Activated T-helper 1 cell treated with anti-CD3 and anti-CD28 coated beads, Interleukin-12 subunit alpha, Interleukin-12 subunit beta, Interleukin-2, Interleukin-4 antibody, amounts not matched to agents 30 ng/mL and 10 ng/mL and 1 ng/mL, durations not matched to agents 14 hours and 24 hours and 36 hours (primary cell): ENCODE data around the gene NUP188. TPM values are rescaled to one million over a fixed set of nuclear protein-coding genes. Genes with fewer than 3 reads are reported as not detected.
"Not testable (repeated sequence)": the region's sequence is repeated elsewhere in the genome, so short reads cannot be mapped to it uniquely, and the experiment has no call there.

Source experiments
- DNase-seq: peaks from one replicate; pipeline ENCODE4 v3.0.0; 2021; ENCODE audit warnings: low spot score
- H3K27ac Mint-ChIP-seq: one replicate; pipeline ENCODE4 v1.8.0; 2021; ENCODE audit warnings: mild to moderate bottlenecking, mixed read lengths
- H3K27me3 Mint-ChIP-seq: one replicate; pipeline ENCODE4 v1.8.0; 2022; ENCODE audit warnings: mild to moderate bottlenecking, moderate library complexity, mixed read lengths; ENCODE audit not compliant: insufficient read depth
- H3K36me3 Mint-ChIP-seq: one replicate; pipeline ENCODE4 v1.8.0; 2021; ENCODE audit warnings: low read depth, mixed read lengths
- H3K4me1 Mint-ChIP-seq: one replicate; pipeline ENCODE4 v1.8.0; 2021; ENCODE audit warnings: low read depth, mixed read lengths
- H3K4me3 Mint-ChIP-seq: one replicate; pipeline ENCODE4 v1.8.0; 2021; ENCODE audit warnings: mild to moderate bottlenecking, moderate library complexity, mixed read lengths
- H3K9me3 Mint-ChIP-seq: one replicate; pipeline ENCODE4 v1.8.0; 2021; ENCODE audit warnings: mixed read lengths
- intact Hi-C: fragments of 100-400 bp; cut with micrococcal nuclease; formaldehyde crosslinking; loops from one replicate; pipeline ENCODE4 v1.15.1; 2024
- total RNA-seq: library from RNA; stranded (reverse); gene quantifications from 2 replicates; pipeline ENCODE4 v1.2.3, GENCODE V29; 2022

Gene NUP188
- total RNA-seq, 1 donor from 2014 or later, result 158 TPM

- H3K4me3 Mint-ChIP-seq, result no peak overlapping the region
- H3K27ac Mint-ChIP-seq, result no peak overlapping the region
- no peaks in the 10 kb centered on the region for H3K4me1 Mint-ChIP-seq
- no peaks in the 10 kb centered on the region for H3K9me3 Mint-ChIP-seq
- no peaks in the 10 kb centered on the region for H3K27me3 Mint-ChIP-seq
- H3K36me3 Mint-ChIP-seq, result peaks cover under 1% of the 10 kb centered on the region
- intact Hi-C loops, result loop anchor here (10.0 kb wide), 1 partner anchor 216 kb away; the partner anchor contains the start of gene ZDHHC12
- DNase-seq, result no peak
Observed at GRCh38 chr9:128940271-128940921, 7.1 kb upstream of the NUP188 start.

GRCh38 chr9:128940946-128941755 lies 6.3 kb upstream of the NUP188 start:
- no peak overlapping the region for H3K27ac Mint-ChIP-seq
- no peak overlapping the region for H3K4me3 Mint-ChIP-seq
- intact Hi-C loops, result loop anchor here (10.0 kb wide), 1 partner anchor 216 kb away; the partner anchor contains the start of gene ZDHHC12
- no peaks in the 10 kb centered on the region for H3K9me3 Mint-ChIP-seq
- H3K36me3 Mint-ChIP-seq, result peaks cover 8% of the 10 kb centered on the region
- DNase-seq, result no peak
- no peaks in the 10 kb centered on the region for H3K27me3 Mint-ChIP-seq
- peaks cover 7% of the 10 kb centered on the region for H3K4me1 Mint-ChIP-seq

- Mint-ChIP-seq H3K9me3 (no peaks in the 10 kb centered on the region), H3K27me3 (no peaks in the 10 kb centered on the region), H3K27ac (no peak overlapping the region), H3K36me3 (peaks cover 13% of the 10 kb centered on the region), H3K4me1 (peaks cover 23% of the 10 kb centered on the region), H3K4me3 (no peak overlapping the region)
- DNase-seq, result no peak
- intact Hi-C loops, result loop anchor here (10.0 kb wide), 1 partner anchor 219 kb away; the partner anchor contains the start of gene ZDHHC12
Observed at GRCh38 chr9:128943832-128944620, 3.5 kb upstream of the NUP188 start.

GRCh38 chr9:128944966-128945365 lies 2.5 kb upstream of the NUP188 start:
- H3K9me3 Mint-ChIP-seq, H3K4me3 Mint-ChIP-seq, DNase-seq, H3K27me3 Mint-ChIP-seq, H3K27ac Mint-ChIP-seq: not testable (repeated sequence)
- peaks cover 23% of the 10 kb centered on the region for H3K4me1 Mint-ChIP-seq
- H3K36me3 Mint-ChIP-seq, result peaks cover 13% of the 10 kb centered on the region
- intact Hi-C loops, result loop anchor here (5.0 to 10.0 kb wide), 3 partner anchors 220 to 393 kb away; partner anchors contain the start of genes PKN3, SPTAN1 and ZDHHC12

- H3K4me3 Mint-ChIP-seq, result peak overlapping the region; percentile 98
- no peak for DNase-seq
- no peaks in the 10 kb centered on the region for H3K27me3 Mint-ChIP-seq
- H3K9me3 Mint-ChIP-seq, result no peaks in the 10 kb centered on the region
- intact Hi-C loops, result loop anchor here (2.0 to 10.0 kb wide), 5 partner anchors 135 to 394 kb away; partner anchors contain the start of genes DOLPP1, PKN3, SPTAN1 and ZDHHC12
- H3K4me1 Mint-ChIP-seq, result peaks cover 28% of the 10 kb centered on the region
- peak overlapping the region; percentile 99 for H3K27ac Mint-ChIP-seq
- H3K36me3 Mint-ChIP-seq, result peaks cover 15% of the 10 kb centered on the region
Observed at GRCh38 chr9:128945798-128946501, 1.5 kb upstream of the NUP188 start.

- Mint-ChIP-seq H3K9me3 (no peaks in the 10 kb centered on the region), H3K4me3 (peak overlapping the region; percentile 98), H3K4me1 (peaks cover 36% of the 10 kb centered on the region), H3K27me3 (no peaks in the 10 kb centered on the region), H3K27ac (peak overlapping the region; percentile 99), H3K36me3 (peaks cover 17% of the 10 kb centered on the region)
- intact Hi-C loops, result loop anchor here (1.0 to 10.0 kb wide), 13 partner anchors 44 to 490 kb away; partner anchors contain the start of genes CRAT, DOLPP1, ENDOG and LRRC8A
- DNase-seq, result peak; percentile 12
Observed at GRCh38 chr9:128946571-128947276, 775 bp upstream of the NUP188 start.

- Mint-ChIP-seq H3K9me3 (no peaks in the 10 kb centered on the region), H3K27me3 (no peaks in the 10 kb centered on the region), H3K36me3 (peaks cover 17% of the 10 kb centered on the region), H3K4me1 (peaks cover 36% of the 10 kb centered on the region), H3K27ac (peak overlapping the region; percentile 99), H3K4me3 (peak overlapping the region; percentile 98)
- intact Hi-C loops, result loop anchor here (1.0 to 10.0 kb wide), 13 partner anchors 45 to 491 kb away; partner anchors contain the start of genes CRAT, DOLPP1, ENDOG and LRRC8A
- no peak for DNase-seq
Observed at GRCh38 chr9:128947277-128947526, 297 bp upstream of the NUP188 start.

- H3K4me3 Mint-ChIP-seq, intact Hi-C loops, H3K4me1 Mint-ChIP-seq, H3K9me3 Mint-ChIP-seq, DNase-seq, H3K27me3 Mint-ChIP-seq, H3K27ac Mint-ChIP-seq: not testable (repeated sequence)
- H3K36me3 Mint-ChIP-seq, result peaks cover 23% of the 10 kb centered on the region
Observed at GRCh38 chr9:128961403-128961802, 13.9 kb downstream of the NUP188 start.

GRCh38 chr9:128969491-128969890 lies 22.0 kb downstream of the NUP188 start:
- Mint-ChIP-seq H3K36me3 (peaks cover 44% of the 10 kb centered on the region), H3K27me3 (no peaks in the 10 kb centered on the region)

GRCh38 chr9:128972956-128973355 lies 25.5 kb downstream of the NUP188 start:
- Mint-ChIP-seq H3K36me3 (peaks cover 55% of the 10 kb centered on the region), H3K4me3 (no peak overlapping the region), H3K9me3 (no peaks in the 10 kb centered on the region), H3K4me1 (no peaks in the 10 kb centered on the region), H3K27me3 (no peaks in the 10 kb centered on the region), H3K27ac (no peak overlapping the region)
- no peak for DNase-seq
- intact Hi-C loops, result no loop called here

More at GRCh38 chr9:128969491-128969890, 22.0 kb downstream of the NUP188 start:
- Mint-ChIP-seq H3K9me3 (no peaks in the 10 kb centered on the region), H3K4me1 (no peaks in the 10 kb centered on the region), H3K27ac (no peak overlapping the region), H3K4me3 (no peak overlapping the region)
- DNase-seq, result no peak
- intact Hi-C loops, result no loop called here

- H3K9me3 Mint-ChIP-seq, result no peaks in the 10 kb centered on the region
- intact Hi-C loops, result no loop called here
- no peak for DNase-seq
- no peak overlapping the region for H3K27ac Mint-ChIP-seq
- no peaks in the 10 kb centered on the region for H3K4me1 Mint-ChIP-seq
- H3K4me3 Mint-ChIP-seq, result no peak overlapping the region
- H3K27me3 Mint-ChIP-seq, result no peaks in the 10 kb centered on the region
- H3K36me3 Mint-ChIP-seq, result peaks cover 60% of the 10 kb centered on the region
Observed at GRCh38 chr9:128979111-128979510, 31.6 kb downstream of the NUP188 start.

- H3K4me1 Mint-ChIP-seq, result no peaks in the 10 kb centered on the region
- intact Hi-C loops, result no loop called here
- no peak for DNase-seq
- no peak overlapping the region for H3K27ac Mint-ChIP-seq
- peaks cover 67% of the 10 kb centered on the region for H3K36me3 Mint-ChIP-seq
- no peaks in the 10 kb centered on the region for H3K27me3 Mint-ChIP-seq
- H3K4me3 Mint-ChIP-seq, result no peak overlapping the region
- no peaks in the 10 kb centered on the region for H3K9me3 Mint-ChIP-seq
Observed at GRCh38 chr9:128983536-128983935, 36.0 kb downstream of the NUP188 start.
